Measurements from ENCODE around the gene PKP2. TPM values are rescaled to one million over a fixed set of nuclear protein-coding genes. Genes with fewer than 3 reads are reported as not detected.

Gene PKP2
- total and polyA plus RNA-seq, 2 of the 8 experiments (the other 6 are each of a cell fraction or from before 2014, with no cell fraction given): 9.6 to 44.8 TPM

DNA sequence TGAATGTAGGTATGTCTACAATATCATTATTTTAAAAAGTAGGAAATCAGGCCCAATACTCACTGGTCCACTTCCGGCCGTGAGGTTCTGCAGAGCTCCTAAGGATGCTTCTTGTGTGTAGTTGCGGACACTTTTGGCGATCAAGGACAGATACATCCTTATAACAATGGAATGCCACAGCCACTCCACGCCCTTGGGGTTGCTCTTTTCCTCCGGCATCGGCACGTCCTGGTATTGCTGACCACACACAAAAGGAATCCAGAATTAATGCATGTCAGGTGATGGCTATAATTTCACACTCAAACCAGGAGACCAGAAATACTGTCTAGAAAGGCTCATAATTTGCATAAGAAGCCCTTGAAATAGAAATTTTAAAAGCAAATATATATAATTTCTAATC lies 75.3 kb downstream of the PKP2 start:
- H3K4ac ChIP-seq (replicated peaks; ENCODE audit: insufficient read length, low read depth, low read length): no peak overlapping the region
- H4K20me1 ChIP-seq (replicated peaks in 1 of 2; ENCODE audit: control insufficient read depth in 1 of 2, insufficient read depth in 2 of 2, low read length in 2 of 2): no peaks in the 10 kb centered on the region
- H2BK15ac ChIP-seq (ENCODE audit: low read length): no peak overlapping the region
- no peaks in the 10 kb centered on the region for H3K79me1 ChIP-seq (ENCODE audit: low read depth, low read length)
- H3K14ac ChIP-seq (ENCODE audit: insufficient read length): no peak overlapping the region
- no peak overlapping the region for H2BK20ac ChIP-seq (ENCODE audit: low read length)
- no peak overlapping the region for H2BK12ac ChIP-seq (ENCODE audit: low read depth, low read length)
- no peak overlapping the region for H3K9ac ChIP-seq (replicated peaks in 1 of 4; ENCODE audit: extremely low read depth in 1 of 4, low read depth in 3 of 4, low read length in 3 of 4)
- no peak overlapping the region for H2AK5ac ChIP-seq (ENCODE audit: low read depth, low read length)
- ChIA-PET POLR2A (ENCODE audit: partially characterized antibody) (no interaction called here), CTCF (ENCODE audit: partially characterized antibody) (interaction anchor here (0.6 to 0.9 kb wide), 2 partner anchors 20 to 474 kb away, joined by 3 to 4 read pairs; no protein-coding TSS in a partner anchor)
- FAIRE-seq (no peak), DNase-seq (ENCODE audit: low read depth in 1 of 2, low spot score in 2 of 2) (no peak)
- WGBS, 2 experiments (ENCODE audit: extremely low coverage in 1 of 2, insufficient coverage in 1 of 2, insufficient read length in 1 of 2, insufficient replicate concordance in 2 of 2, low coverage in 1 of 2, low lambda C conversion rate in 2 of 2, missing lambda C conversion rate in 1 of 2): 90% methylated on average over 8 of the region's 8 CpGs; no CpG with 5 or more reads in 1 of the 2 experiments
- no peaks in the 10 kb centered on the region for H3K4me1 ChIP-seq (replicated peaks in 1 of 4; ENCODE audit: control insufficient read depth in 3 of 4, insufficient read depth in 4 of 4, low read length in 3 of 4)
- H3K27me3 ChIP-seq (replicated peaks in 1 of 4; ENCODE audit: control insufficient read depth in 3 of 4, extremely low read depth in 1 of 4, insufficient read depth in 3 of 4, low read length in 3 of 4): no peaks in the 10 kb centered on the region
- no peak overlapping the region for H3K23ac ChIP-seq (ENCODE audit: insufficient read length)
- no peak overlapping the region for H3K56ac ChIP-seq (replicated peaks; ENCODE audit: insufficient read length, low read depth, low read length)
- no peak overlapping the region for H3K4me3 ChIP-seq (ENCODE audit: extremely low read depth in 1 of 4, insufficient read depth in 2 of 4, low read depth in 3 of 4, low read length in 4 of 4)
- peaks cover 0 to 22% (median 3%) of the 10 kb centered on the region in 4 experiments for H3K36me3 ChIP-seq (ENCODE audit: control insufficient read depth in 2 of 4, insufficient read depth in 4 of 4, low read length in 3 of 4)
- H2BK120ac ChIP-seq (replicated peaks; ENCODE audit: low read depth, low read length): no peak overlapping the region
- H4K5ac ChIP-seq (ENCODE audit: insufficient read length, low read depth, low read length): no peak overlapping the region
- no peak overlapping the region for H4K8ac ChIP-seq (ENCODE audit: extremely low read depth, insufficient read depth, low read length)
- no peaks in the 10 kb centered on the region for H3K23me2 ChIP-seq (ENCODE audit: low read depth, low read length)
- H2BK5ac ChIP-seq (ENCODE audit: low read depth, low read length): no peak overlapping the region
- no peak overlapping the region for H2AFZ ChIP-seq (ENCODE audit: low read length)
- H4K91ac ChIP-seq (replicated peaks; ENCODE audit: insufficient read length, low read length): no peak overlapping the region
- no peaks in the 10 kb centered on the region for H3K79me2 ChIP-seq (ENCODE audit: control insufficient read depth in 1 of 2, insufficient read depth in 2 of 2, low read length in 2 of 2)
- H3K9me3 ChIP-seq (ENCODE audit: insufficient read depth in 2 of 2, low read depth in 1 of 2, low read length in 1 of 2): no peaks in the 10 kb centered on the region
- no peak overlapping the region for H3K27ac ChIP-seq (ENCODE audit: low read depth, low read length)
- H3K18ac ChIP-seq (ENCODE audit: extremely low read depth, low read length): no peak overlapping the region
- no peak overlapping the region for H3K4me2 ChIP-seq (ENCODE audit: insufficient read depth in 1 of 2, low read depth in 2 of 2, low read length in 2 of 2)
- TF ChIP-seq RNF2 (IDR thresholded peaks at IDR 0.05; ENCODE audit: borderline replicate concordance, low read depth, low read length, missing control alignments, poor library complexity, severe bottlenecking): no peak
- TF ChIP-seq KDM1A (IDR thresholded peaks at IDR 0.05; ENCODE audit: borderline replicate concordance, low read length): no peak
- no peak for TF ChIP-seq ATF2 (IDR thresholded peaks at IDR 0.05; ENCODE audit: low read length)
- no peak for TF ChIP-seq CTBP2 (IDR thresholded peaks at IDR 0.05; ENCODE audit: borderline replicate concordance, insufficient read depth, insufficient read length, low read length)
